ENCODE data around the gene FALEC.

The FALEC gene

DNA sequence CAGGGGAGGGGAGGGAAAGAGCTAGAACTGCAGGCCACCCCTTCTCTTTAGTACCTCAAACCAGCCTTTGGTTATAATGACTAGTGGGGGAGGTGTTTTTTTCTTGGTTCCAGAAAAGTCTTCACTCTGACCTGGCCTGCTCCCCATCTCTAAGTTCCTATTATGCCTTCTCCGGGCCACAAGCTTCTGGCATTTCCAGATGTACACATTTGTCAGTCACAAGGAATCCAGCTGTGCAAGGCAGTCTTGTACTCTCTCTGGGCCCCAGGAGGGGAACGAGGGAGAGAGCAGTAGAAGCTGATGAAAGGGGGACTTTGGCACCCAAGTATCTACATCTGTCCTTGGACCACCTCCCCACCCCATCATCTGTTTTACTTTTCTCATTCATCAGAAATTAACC lies 2.7 kb upstream of the FALEC start:
- DNase-seq = no peak

DNA sequence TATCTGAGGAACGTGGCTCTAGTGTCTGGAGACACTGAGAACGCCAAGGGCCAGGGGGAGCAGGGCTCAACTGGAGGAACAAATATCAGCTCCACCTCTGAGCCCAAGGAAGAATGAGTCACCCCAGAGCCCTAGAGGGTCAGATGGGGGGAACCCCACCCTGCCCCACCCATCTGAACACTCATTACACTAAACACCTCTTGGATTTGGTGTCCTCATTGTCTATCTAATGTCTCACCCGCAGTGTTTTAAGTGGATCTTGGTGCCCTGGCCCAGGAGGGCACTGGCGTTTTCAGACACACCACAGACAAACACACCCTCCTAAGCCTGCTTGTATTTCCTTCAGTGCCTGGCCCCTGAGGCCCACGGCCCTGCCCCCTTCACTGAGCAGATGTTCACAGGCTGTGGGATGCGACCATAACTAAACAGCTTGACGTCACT lies 2.2 kb upstream of the FALEC start:
- no peak for DNase-seq

DNA sequence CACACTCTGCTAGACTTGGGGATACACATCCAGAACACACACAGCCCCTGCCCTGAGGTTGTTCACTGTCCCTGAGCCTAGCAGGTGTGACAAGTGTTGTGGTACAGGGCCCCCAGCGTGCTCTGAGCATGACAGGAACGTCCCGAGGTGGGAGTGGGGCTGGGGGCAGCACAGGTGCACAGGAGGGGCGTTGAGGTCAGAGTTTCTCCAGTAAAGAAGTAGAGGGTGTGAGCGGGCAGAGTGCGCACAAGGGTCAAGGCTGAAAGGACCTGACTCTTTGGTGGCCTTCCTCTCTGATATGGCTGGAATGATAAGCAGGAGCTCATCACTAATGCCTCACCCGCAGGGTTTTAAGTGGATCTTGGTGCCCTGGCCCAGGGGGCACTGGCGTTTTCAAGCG lies 1.3 kb upstream of the FALEC start:
- DNase-seq = no peak

DNA sequence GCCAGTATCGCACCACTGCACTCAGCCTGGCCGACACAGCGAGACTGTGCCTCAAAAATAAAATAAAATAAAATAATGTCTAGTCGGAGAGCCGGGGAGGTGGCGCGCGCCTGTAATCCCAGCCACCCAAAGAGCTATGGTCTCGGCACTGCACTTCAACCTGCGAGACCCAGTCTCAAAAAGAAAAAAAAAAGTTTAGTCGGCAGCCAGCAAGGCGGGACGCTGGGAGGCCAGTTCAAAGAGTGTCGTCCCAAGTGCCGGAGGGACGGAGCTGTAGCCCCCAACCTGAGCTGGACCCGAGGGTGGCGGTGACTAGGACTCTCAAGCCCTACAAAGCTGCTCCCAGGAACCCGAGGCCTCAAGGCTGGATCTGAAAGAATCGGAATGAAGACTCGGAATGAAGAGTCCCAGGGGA lies 632 bp upstream of the FALEC start:
- no peak for DNase-seq

DNA sequence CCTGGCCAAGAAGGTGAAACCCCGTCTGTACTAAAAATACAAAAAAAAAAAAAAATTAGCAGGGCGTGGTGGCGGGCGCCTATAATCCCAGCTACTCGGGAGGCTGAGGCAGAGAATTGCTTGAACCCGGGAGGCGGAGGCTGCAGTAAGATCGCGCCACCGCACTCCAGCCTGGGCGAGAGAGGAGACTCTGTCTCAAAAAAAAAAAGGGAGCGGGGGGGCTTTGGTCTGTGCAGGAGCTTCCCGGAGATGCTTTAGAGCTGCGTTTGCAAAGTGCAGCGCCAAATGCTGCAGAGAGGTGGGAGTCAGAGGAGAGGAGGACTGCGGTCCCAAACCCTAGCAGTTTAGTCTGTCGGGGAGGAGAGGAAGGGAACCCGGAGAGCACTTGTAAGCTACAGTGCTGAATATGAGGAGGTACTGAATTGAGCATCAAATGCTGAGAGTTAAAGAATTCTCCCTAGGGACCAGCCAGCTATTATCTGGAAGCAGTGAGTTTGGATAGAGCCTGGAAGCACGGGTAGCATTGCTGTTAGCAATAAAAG lies 569 bp downstream of the FALEC start:
- peak in 1 of 5 experiments; percentile 7 for DNase-seq

DNA sequence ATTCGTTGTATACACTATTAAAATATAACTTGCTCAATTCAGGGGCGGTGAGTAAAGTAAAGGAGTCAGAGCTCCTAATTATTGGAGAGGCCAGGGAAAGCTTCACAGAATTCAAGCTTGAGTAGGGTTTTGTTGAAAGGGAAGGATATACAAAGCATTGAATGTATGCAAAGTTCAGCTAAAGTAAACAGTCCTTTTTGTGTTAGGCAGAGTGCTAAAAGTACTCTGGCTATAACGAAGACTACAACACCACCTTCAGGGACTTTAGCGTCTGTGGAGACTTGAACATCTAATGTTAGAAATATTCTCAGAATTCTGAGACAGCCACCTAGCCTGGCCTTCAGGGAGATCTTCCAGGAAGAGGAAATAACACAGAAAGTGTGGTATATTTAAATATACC lies 1.1 kb downstream of the FALEC start:
- DNase-seq = peak in 1 of 5 experiments; percentile 33

DNA sequence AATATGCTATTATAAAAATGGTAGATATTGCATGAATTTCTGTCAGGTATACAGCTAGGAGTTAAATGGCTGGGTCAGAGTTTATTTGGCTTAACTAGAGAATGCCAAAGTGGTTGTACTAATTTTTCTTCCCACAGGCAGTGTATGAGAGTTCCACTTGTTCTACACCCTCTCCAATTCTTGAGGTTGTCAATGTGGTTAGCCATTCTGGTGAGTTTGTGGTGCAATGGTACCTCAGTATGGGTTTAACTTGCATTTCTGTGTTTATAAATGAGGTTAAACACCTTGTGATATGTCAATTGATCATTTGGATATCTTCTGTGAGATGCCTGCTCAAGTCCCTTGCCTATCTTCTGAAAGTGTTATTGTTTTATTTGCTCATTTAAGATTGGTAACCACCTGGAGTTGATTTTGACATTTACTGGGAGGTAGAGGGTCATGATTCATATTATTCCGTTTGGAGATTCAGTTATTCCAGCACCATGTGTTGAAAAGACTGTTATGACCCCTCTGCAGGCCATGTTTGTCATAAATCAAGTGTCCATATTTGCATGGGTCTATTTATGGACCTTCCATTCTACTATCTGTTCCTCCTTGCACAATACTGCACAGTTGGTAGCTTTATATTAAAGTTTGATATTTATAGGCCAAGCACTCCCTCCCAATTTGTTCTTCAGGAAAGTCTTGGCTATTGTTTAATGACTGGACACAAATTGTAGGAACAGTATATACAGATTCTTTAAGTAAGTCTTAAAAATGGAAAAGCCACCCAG lies 5.8 kb downstream of the FALEC start:
- DNase-seq = no peak

DNA sequence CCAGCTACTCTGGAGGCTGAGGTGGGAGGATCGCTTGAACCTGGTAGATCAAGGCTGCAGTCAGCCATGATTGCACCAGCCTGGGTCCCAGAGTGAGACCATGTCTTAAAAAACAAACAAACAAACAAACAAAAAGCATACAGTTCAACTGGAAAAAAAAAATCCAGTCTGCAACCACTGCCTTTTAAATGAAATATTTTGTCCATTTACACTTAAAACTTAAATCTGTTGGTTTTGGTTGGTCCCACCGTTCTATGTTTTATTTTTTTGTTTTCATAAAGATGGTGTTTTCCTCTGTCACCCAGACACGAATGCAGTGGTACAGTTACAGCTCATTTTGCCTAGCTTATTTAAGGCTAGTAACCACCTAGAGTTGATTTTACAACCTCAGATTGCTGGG lies 9.8 kb downstream of the FALEC start:
- no peak for DNase-seq

DNA sequence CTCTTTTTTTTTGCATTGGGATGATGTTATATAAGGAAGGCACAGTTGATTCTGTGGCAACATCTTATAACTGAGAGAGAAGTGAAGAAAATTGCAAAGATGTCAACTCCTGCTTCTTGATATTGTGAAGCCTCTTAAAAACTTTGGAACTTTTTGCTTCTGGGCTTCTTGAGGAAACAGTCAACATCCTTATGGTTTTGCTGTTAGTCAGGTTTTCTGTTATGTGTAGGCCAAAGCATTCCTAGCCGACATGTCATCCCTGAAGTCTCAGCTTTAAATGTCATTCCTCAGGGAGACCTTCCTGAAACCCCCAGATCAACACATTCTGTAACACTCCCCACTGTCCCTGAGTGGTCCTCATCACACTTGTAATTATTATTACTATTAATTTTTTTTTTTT lies 12.6 kb downstream of the FALEC start:
- DNase-seq = no peak

DNA sequence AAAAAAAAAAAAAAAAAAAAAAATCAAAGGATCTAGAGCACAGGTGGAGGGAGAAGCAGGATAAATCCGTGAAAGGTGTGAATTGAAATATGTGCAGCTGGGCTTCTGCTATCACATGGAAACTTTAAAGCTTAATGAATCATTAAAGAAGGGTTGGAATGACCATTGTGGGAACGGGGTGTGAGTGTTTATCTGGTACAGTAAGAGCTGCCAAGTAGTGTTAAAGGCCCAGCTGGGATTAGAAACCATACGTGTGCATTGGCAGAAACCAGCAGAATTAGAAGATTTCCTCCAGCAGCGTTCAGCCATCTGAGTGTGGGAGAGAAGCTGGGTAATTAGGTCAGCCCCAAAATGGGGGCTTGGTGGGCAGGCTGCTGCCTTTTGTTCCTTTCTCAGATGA lies 13.5 kb downstream of the FALEC start:
- no peak for DNase-seq

DNA sequence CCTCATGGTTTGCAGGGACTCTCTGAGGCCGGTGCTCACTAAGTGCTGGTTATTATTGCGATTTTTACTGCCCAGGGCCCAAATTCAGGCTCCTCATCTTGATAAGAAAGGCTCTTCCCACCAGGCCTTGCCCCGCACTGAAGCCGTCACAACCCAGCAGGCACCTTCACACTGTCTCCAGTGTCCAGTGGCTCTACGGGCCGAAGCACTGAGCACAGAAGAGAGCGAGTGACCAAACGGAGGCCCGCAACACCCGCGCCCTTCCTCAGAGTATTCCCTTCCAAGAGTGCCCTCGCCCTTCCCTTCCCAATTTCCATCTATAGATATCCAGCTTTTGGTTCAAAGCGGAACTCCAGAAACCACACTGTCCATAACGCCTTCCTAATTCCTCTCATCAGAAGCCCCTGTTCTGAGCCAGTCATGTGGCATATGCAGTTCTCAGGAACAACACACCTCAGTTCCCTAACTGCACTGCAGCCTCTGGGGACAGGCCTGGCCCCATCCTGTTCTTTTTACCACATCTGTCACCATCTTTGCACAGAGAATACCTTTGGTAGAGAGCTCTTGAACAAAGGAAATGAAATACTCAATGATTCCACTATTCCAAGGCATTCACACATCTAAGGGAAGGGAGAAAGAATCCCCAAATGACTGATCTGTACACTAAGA lies 15.1 kb downstream of the FALEC start:
- no peak for DNase-seq

DNA sequence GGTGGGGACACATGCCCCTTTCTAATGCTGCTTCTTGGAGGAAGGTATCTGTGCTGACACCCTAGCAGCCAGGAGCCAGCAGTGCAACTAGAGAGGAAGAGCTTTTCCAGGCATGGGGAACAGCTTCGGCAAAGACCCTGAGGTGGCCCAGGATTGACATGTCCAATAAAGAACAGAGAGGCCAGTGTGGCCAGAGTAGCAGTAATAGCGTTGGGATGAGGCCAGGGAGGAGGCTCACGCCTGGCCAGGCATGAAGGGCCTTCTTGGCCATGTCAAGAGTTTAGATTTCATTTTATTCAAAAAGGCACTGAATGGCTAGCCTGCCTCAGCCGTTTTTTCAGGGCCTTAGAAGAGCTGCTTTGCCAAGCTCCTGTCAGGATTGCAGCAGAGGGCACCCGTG lies 17.3 kb downstream of the FALEC start:
- DNase-seq = no peak

DNA sequence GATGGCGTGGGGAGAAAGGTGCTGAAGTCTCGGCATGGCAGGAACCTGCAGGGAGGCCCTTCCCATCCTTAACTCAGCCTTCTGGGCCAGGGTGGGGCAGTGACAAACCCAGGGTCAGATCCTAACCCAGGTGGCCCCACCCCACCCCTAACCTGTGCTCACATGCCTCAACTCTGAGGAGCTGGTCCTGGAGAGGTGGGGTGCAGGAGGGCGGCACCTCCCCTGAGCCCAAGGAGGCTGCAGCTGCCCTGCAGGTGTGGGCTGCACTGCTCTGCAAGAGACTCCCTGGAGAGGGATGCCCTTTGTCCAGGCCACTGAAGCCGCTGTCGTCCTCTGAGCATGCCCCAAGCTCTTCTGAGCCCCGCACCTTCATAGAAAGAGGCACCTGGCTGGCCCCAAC lies 18.4 kb downstream of the FALEC start:
- no peak for DNase-seq

DNA sequence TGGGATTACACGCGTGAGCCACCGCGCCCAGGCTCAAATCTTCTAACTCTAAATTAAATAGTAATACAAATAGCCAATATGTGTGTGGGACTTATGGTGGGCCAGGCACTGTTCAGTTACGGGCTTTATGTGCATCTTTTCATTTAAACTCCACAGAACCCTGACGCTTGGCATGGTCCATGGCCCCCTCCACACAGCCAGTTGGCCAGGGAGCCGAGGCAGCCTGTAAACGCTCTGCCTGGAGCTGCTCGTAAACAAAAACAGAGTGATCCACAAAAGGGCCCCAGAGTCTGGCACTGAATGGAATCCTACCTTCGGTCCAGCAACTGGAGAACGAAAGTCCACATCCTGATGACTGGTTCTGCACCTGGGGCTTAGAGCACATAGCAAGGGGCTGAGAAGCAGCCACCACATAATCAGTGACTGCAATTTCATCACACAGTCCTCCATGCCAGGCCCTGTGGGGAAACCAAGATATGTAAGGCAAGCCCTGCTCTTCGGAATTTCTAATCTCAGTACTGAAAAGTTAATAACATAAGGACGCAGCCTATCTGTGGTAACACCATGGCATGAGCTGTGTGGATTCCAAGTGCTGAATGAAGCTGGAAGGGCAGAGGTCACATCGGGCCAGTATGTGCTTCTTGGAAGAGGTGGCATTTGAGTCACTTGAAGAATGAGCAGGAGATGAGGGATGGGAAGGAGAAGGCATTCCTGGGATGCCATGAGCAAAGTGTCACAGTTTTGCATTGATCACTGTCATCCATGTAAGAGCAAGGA lies 20.1 kb downstream of the FALEC start:
- DNase-seq = no peak

DNA sequence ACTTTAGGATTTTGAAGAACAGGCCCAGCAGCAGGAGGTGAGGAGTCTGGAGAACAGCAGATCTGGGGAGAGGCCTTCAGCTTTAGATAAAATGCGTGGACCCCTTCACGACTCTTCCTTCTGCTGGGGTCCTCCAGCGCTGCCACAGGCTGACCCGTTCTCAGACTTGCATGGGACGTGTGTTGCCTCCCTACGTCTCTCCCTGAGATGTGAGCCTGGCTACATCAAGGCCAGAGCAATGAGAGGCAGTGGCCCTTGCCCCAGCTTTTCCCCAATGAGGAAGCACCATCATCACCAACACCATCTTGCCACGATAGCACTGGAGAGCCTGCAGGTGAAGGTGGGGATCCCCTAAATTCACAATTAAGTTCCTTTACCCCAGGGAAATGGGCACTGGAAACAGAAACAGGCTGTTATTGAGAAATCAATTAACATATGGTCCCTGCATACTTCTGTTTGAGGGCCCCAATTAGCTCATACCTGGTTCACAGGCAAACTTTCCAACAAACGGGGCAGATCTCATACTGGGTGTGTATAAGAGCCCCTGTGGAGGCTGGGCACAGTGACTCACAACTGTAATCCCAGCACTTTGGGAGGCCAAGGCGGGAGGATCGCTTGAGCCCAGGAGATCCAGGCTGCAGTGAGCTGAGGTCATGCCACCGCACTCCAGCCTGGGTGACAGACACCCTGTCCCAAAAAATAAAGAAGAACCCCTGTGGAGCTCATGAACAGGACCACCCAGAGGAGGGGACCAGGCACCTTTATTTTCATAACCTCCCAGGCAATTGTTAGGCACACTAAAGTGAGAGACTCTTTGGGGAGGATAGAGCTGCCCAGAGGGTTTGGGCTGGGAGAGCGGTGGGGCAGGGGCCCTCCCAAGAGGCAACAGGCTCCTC lies 21.5 kb downstream of the FALEC start:
- no peak for DNase-seq

DNA sequence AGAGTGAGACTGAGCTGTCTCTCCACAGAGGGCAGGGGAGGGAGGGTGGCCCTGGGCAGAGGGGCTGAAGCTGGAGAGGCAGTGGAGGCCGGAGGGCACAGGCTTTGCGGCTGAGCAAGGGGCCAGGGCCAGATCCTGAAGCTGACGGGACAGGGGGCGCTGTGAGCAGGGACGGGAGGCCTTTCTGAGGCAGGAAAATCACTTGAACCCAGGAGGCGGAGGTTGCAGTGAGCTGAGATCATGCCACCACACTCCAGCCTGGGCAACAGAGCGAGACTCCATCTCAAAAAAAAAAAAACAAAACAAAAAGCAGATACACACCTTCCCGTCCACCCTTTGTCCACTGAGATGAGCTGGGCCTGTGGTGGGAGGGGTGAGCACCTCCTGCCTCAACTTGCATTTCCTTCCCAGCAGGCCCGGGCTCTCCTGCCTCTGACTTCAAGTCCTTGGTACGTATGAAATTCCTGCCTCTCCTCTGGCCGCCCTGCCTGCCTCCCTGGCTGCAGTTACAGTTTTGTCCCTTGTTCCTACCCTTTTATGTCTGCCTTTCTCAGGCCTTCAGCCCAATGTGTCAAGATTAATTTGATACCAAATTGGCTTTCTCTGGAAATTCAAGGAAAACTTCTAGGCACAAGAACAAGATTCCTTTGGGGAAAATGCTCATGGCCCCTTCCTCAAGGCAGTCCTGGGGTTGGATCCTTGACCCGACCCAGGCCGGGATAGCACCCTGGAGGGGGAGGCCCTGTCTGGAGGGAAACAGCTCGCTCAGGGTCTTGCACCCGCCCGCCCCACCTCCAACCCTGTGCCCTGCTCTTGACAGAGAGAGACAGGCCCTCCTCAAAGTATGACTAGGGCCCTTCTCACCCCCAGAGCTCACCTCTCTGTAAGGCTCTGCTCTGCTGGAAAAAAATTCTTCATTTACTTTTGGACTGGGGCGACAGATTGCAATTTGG lies 22.5 kb downstream of the FALEC start:
- no peak for DNase-seq

DNA sequence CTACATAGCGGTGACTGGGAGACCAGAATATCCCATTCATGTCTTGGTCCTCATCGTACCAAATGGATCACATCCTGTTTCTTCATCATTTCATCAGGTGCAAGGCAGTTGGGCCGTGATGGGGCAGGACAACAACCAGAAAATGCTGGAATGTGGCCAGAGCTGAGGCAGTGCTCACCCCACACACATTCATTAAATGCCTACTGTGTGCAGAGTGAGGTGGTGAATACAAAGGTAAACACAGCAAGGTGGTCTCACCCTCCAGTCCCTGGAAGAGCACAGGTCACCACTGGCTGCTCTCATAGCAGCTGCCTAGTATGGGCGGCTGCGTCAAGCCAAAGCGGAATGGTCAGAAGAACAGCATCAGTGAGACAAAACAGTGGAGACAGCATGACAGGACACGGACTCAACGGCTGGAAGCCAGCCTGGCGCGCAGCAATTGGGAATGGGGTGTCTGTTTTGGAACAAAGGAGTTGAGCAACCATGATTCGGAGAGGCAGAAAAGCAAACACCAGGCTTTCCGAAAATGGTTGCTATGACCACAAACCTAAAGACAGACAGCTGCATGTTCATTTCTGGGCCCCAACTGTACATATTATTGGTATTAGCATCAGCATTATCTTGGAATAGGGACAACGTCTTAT lies 28.1 kb downstream of the FALEC start:
- DNase-seq = no peak

DNA sequence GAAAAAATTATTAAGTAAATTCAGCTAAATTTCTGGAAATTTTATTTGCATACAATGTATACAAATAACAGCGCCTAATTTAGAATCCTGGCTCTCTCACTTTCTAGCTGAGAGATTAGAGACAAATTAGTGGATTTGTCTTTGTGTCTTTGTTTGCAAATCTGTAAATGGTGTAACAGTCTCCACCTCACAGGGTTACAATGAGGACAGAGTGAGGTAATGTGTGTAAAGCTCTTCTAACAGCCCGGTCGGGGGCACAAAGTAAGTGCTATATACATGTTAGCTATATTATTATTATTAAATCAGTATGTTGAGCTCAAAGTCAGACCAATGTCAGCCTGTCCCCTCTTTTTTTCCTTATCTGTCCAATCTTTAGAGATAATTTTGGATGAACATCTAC lies 28.7 kb downstream of the FALEC start:
- DNase-seq = no peak

DNA sequence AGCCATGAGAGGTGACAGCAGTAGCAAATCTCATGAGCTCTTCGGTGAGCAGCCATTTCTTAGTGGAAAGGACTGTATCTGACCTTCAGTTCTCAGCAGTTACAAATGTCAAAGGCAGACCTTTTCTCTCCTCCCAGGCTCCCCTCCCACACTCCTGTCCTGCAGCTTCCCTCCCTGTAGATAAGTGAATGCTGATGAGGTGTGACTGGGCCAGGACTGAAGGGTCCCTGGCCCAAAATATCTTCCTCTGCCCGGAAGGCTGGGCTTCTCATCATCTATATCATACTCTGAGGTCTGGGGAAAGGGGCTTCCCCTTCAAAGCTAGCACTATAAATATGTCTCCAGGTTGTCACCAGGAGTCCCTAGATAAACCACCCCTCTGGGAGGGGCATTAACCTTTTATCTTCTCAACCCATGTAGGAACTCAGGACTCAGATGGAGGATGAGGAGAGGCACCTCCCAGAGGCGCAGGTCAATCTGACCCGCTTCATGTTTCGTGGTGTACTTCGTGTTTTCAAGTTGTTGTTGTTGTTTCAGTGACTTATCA lies 30.0 kb downstream of the FALEC start:
- no peak for DNase-seq

DNA sequence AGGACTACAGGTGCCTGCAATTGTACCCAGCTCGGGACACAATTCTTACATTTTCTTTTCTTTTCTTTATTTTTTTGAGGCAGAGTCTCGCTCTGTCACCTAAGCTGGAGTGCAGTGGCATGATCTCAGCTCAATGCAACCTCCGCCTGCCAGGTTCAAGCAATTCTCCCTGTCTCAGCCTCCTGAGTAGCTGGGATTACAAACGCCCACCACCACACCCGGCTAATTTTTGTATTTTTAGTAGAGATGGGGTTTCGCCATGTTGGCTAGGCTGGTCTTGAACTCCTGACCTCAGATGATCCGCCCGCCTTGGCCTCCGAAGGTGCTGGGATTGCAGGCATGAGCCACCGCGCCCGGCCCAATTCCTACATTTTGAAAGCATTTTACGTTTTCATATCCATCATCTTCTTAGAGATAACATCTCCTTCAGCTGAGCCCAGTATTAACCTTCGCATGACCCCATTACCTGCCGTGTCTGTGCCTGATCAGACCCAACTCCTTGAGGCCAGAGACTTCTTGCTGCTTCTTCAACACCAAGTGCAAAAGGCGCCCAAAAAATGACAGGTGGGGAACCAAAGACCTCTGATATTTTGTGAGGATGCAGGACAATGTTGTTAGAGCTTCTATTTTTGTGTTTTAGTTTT lies 30.9 kb downstream of the FALEC start:
- no peak for DNase-seq

All from T-helper 2 cell (primary cell).